HL-60 (cell line): ENCODE measurements around the gene PGD.

Source experiments
- CTCF ChIP-seq: IDR thresholded peaks from one replicate; pipeline ENCODE4 v1.5.1; 2011; ENCODE audit warnings: low read length, control low read depth, inconsistent platforms; ENCODE audit not compliant: insufficient read depth
- GABPA ChIP-seq: IDR thresholded peaks from 2 replicates; pipeline ENCODE4 v1.6.1; 2012; ENCODE audit warnings: low read depth
- POLR2AphosphoS5 ChIP-seq: IDR thresholded peaks from 2 replicates; pipeline ENCODE4 v1.6.1; 2012; ENCODE audit warnings: low read depth
- REST ChIP-seq: IDR thresholded peaks from 2 replicates; pipeline ENCODE4 v1.6.1; 2012; ENCODE audit warnings: low read depth; ENCODE audit not compliant: insufficient replicate concordance
- SPI1 ChIP-seq: IDR thresholded peaks from 2 replicates; pipeline ENCODE4 v1.6.1; 2012; ENCODE audit warnings: low read depth, mild to moderate bottlenecking, borderline replicate concordance

DNA sequence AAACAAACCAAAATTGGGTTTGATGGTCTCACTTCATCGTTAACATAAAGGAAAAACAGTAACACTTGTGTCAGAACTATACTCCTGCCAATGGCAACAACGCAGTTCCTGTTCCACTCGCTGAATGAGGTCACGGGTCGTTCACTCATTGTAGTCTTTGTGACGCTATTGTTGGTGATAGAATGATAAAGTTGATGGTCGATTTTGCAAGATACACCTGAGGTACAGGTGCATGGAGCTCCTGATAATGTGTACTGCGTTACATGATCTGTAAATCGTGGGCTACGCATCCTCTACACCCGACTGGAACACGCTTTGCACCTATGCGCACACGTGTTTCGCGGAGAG lies 31.0 kb downstream of the PGD start:
- TF ChIP-seq POLR2AphosphoS5, result no peak
- TF ChIP-seq CTCF, result no peak
- TF ChIP-seq REST, result no peak
- TF ChIP-seq SPI1, result no peak; the same call in 1 of the 2 replicates
- TF ChIP-seq GABPA, result no peak
